LHCN-M2 (cell line): Measurements from ENCODE around the gene ITPA. TPM values are rescaled to one million over a fixed set of nuclear protein-coding genes. Genes with fewer than 3 reads are reported as not detected.

Experiments
- DNase-seq: peaks from one replicate; pipeline ENCODE4 v3.0.0-alpha.2; 2012; ENCODE audit warnings: low read depth
- total RNA-seq: library from RNA; depleted of rRNA; stranded (reverse); fragments of >200 nt; gene quantifications from 2 replicates; pipeline ENCODE4 v1.2.3, GENCODE V29; 2014

ITPA gene
- total RNA-seq, 1 experiment from 2014 or later = 71.0 TPM

DNA sequence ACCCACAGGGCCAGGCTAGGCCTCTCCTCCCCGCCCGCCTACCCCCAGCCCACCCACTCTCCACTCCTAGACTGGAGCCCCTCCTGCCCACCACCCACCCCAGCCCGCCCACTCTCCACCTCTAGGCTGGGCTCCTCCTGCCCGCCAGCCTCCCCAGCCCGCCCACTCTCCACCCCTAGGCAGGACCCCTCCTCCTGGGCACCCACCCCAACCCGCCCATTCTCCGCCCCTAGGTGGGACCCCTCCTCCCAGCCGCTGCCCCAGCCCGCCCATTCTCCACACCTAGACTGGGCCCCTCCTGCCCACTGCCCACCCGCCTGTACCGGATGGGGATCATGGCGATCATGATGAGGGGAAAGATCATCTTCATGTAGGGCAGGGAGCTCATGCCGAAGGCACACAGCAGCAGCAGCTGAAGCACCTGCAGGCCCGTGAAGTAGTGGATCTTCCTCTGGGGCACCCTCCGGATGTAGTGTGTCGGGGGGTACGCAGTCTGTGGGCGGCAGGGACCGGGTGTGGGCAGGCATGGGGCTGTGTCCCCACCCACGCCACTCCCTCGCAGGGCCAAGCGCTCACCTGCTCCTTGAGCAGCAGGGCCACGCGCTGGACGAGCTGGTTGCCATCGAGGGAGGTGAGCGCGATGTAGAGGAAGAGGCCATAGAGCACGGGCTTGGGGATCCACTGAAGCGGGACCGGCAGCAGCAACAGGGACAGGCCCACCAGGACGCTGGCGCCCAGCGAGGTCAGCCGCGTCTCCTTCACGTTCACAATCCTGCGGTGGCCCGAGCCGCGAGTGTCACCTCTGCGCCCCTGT is 18.8 kb downstream of the ITPA start:
- DNase-seq = no peak

DNA sequence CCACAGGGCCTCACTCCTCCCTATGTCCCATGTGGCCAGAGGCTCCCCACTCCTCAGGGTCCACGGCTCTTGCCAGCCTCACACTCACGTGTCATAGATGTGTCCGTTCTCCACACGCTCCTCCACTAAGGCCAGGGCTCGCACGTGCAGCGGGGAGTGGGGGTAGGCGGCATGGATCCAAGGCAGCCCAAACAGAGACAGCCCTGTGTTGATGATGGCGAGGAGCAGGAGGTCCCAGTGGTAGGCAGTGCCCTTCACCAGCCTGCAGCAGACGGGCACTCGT is 19.4 kb downstream of the ITPA start:
- no peak for DNase-seq

- no peak for DNase-seq
These were observed 19.9 kb downstream of the ITPA start for GRCh38 chr20:3229158-3229557.

- no peak for DNase-seq
These were observed 20.5 kb downstream of the ITPA start for GRCh38 chr20:3229798-3230197.

DNA sequence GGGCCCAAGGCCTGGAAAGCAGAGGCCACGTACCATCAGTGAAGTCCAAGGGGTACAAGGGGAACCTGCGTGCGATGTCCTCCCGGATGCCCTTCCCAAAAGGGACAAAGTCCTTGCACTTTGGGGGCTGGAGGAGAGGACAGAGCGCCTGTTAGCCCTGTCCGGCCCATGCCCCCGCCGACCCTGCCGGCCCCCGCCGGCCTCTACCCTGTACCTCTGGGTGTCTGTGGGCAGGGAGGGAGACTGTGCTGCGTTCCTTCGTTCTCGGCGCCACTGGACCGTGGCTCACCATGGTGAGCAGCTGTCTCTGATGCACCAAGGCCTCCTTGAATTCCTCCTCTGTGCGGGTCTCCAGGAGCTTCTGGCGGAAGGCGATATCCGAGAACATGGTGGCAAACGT is 21.8 kb downstream of the ITPA start:
- no peak for DNase-seq

DNA sequence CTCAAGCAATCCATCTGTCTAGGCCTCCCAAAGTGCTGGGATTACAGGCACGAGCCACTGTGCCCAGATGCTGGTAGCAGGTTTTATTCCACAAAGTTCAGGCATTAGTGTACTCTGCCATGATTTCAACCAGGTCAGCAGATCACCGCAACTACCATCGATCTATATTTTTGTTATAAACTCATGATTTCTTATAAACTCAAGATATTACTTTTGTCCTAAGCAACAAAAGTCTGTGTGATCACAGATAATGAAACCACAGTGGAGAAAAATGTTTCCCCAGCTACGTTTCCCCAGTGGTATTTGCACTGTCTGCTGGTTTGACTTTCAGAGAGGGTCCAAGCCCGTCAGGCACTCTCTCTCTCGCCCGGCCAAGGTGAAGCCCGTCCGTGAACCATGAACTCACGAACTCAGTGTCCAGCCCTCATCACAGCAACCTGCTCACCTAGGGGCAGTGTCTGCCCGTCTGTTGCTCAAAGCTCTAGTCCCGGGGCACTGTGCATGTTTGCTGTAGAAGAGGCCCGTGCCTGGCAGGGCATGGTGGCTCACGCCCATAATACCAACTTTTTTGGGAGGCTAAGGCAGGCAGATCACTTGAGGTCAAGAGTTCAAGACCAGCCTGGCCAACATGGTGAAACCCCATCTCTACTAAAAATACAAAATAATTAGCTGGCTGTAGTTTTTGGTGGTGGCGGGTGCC is 22.7 kb downstream of the ITPA start:
- DNase-seq = no peak

DNA sequence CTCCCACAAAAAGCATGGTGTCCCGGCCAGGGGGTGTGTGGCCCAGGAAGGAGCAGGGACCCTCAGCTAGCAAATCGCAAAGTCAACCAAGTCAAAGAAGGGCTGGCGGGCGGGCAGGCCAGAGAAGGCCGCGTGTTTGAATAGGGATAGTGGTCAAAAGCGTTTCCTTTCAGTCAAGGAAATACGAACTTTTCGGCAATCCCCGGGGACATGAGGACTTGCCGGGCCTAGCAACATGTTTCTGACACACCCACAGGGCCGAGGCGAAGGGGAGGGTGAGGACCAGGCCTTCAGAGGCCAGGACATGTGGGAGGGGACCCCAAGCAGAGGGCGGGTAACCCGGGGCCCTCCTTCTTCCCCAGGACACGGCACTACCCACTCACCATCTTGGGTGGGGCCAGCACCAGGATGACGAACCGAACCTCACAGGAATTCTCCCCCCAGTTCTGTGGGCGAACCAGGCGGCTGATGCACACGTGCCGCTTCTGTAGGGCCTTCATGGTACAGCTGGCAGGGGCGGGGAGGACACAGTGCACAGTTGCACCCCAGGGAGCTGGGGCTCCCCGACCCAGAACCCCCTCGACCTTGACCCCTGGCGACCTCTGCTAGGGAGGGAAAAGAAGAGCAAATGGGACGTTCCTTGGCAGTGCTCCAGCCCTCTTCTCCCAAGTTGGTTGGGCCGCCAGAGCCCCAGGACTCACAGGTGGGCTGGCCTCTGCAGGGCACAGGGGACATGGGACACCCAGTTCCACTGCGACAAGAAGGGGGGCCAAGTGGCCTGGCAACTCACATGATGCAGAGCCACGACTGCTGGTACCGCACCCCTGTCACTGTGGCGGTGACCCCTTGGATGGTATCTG is 24.1 kb downstream of the ITPA start:
- DNase-seq = no peak

DNA sequence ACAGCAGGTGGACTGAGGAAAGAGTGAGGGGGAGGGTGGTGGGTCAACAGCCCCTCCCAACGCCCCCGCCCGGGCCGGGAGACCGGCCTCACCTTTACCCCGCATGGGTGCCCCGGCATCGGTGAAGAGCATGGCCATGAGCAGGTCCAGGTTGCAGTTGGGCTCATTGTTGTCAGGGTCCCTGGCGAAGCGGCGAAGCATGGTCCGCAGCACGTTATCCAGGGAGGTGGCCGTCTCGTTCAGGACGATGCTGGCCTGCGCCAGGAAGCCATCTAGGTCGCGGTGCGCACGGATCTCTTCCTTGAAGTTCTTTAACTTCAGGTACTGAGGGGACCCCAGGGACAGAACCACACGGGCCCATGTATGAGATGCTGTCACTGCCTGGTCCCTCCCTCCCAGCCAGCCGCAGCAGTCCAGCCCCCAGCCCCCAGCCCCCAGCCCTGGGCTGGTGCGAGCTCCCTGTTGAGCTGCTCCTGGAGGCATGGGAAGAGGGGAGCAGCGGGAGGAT is 24.7 kb downstream of the ITPA start:
- DNase-seq = no peak

DNA sequence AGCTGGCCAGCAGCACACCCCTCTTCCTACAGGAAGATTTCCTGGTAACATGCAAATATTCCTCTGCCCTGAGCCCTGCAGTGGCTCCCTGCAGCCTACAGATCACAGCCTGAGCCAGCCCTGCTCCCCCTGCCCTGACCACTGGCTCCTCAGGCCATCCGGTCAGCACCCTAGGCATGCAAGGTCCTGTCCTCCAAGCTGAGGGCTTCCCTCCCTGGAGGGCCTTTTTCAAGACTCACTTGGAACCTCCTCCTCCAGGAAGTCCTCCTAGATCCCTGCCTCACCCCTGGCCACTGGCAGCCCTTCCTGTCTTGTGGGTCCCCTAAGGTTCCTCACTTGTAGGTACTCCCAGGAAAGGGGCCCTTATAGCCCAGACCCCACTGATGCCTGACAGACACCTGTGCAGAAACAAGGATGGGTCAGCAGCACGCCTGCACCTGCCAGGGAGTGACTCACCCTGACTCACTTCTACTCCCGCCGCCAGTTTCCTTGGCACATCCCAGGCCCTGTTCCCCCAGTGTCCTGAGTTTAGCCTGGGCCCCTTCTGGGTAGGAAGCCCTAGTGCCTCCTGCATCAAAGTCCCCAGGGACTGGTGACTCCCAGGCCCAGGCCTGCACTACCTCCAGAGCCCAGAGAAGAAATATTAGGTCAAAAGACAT is 26.5 kb downstream of the ITPA start:
- peak; percentile 76 for DNase-seq

- no peak for DNase-seq
These were observed 28.0 kb downstream of the ITPA start for GRCh38 chr20:3237011-3237957.

- no peak for DNase-seq
These were observed 28.8 kb downstream of the ITPA start for GRCh38 chr20:3237958-3238615.

- peak; percentile 60 for DNase-seq
These were observed 29.3 kb downstream of the ITPA start for GRCh38 chr20:3238616-3239025.

- peak; percentile 67 for DNase-seq
These were observed 29.9 kb downstream of the ITPA start, which contains the start of gene SLC4A11 for GRCh38 chr20:3239026-3239866. TSS of gene SLC4A11 (minus strand) at chr20:3239190. CDS start at chr20:3239137, 53 bp downstream.

DNA sequence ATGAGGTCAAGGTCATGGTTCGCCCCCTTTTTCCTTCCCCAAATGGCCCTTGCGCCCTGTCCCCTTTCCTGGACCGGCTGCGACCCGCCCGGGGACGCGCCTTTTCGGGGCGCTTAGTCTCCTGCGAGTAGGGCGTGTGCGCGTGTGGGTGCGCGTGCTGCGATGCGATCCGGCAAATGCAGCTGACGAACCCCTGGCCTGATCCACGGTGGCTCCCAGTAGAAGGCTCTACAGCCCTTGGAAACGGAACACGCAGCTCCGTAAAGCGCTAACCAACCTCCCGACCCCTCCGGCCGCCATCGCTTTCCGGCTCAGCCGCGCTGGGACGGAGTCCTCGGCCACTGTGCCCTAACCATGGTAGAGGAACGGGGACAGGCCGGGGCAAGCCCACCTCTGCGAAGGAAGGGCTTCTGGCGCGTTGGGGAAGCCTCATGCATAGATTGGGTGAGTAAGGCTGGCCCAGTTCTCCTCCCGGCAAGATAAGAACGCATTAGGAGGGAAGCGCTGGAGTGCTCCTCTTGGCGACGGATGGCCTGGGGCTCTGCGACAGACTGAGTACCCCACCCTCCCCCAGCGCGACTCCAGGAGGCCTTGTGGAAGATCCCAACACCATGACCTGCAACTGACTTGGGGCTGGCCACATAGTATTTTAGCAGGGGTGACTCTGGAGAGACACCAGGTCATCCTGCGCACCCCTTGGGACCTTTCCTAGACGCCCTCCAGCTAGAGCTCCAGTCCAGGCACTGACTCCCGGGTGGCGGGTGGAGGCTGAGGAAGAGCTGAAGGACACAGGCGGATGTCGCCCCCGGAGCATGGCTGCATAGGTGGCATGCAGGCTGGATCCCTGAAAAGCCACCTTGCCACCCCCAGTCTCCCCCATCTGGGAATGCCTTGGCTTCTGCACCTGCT is 30.8 kb downstream of the ITPA start:
- no peak for DNase-seq

GRCh38 chr20:3240776-3241363 is 31.6 kb downstream of the ITPA start:
- no peak for DNase-seq

DNA sequence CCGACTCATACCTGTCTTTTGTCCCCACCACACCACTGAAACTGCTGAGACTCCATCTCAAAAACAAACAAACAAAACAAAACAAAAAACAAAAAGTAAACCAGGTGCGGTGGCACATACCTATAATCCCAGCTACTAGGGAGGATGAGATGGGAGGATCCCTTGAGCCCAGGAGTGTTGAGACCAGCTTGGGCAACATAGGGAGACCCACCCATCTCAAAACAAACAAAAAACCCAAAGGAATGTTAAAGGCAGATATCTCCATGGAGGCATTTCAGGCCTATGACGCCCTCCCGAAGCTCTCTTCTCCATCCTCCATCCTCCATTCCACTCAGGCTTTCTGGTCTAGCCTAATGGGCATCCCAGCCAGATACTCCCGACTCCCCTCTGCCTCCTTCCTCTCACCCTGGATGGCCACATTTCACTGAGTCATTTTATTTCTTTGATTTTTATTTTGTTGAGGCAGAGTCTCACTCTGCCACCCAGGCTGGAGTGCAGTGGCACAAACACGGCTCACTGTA is 32.9 kb downstream of the ITPA start:
- DNase-seq = no peak

GRCh38 chr20:3243718-3244358 is 34.5 kb downstream of the ITPA start:
- DNase-seq = no peak
